CD14-positive monocyte (primary cell): ENCODE results near the gene METTL25B. TPM values are rescaled to one million over a fixed set of nuclear protein-coding genes. Genes with fewer than 3 reads are reported as not detected.

ENCODE experiments used
- DNase-seq, 3 donors: peaks; one replicate each; pipeline ENCODE4 v3.0.0-alpha.2; 2011 to 2022
- H2AFZ ChIP-seq: 2 replicates; pipeline ENCODE4 v1.6.0; 2012; ENCODE audit warnings: mild to moderate bottlenecking, low read depth, low read length, inconsistent platforms; ENCODE audit not compliant: insufficient read depth, poor library complexity, severe bottlenecking
- H3K27ac ChIP-seq, 2 donors: 1 replicate in 1 of 2; 2 replicates in 1 of 2; pipeline ENCODE4 v1.5.1; 2012 to 2013; ENCODE audit warnings: low read length in 2 of 2, control low read depth in 1 of 2, inconsistent platforms in 1 of 2, low read depth in 1 of 2, mild to moderate bottlenecking in 1 of 2
- H3K27me3 ChIP-seq, 2 donors: one replicate each; pipeline versions ENCODE4 v1.6.0 to v1.6.1; 2011 to 2013; ENCODE audit warnings: low read length in 2 of 2; ENCODE audit not compliant: control insufficient read depth in 2 of 2, insufficient read depth in 2 of 2
- H3K36me3 ChIP-seq, 2 donors: replicated peaks in 1 of 2; 1 replicate in 1 of 2; 2 replicates in 1 of 2; pipeline versions ENCODE4 v1.5.1 to v1.6.1; 2012 to 2013; ENCODE audit warnings: low read length in 2 of 2, control low read depth in 1 of 2, inconsistent platforms in 1 of 2, mild to moderate bottlenecking in 1 of 2; ENCODE audit not compliant: insufficient read depth in 2 of 2, control insufficient read depth in 1 of 2
- H3K4me1 ChIP-seq, 2 donors: 1 replicate in 1 of 2; 2 replicates in 1 of 2; pipeline versions ENCODE4 v1.5.1 to v1.6.1; 2012 to 2013; ENCODE audit warnings: low read length in 2 of 2, control low read depth in 1 of 2, inconsistent platforms in 1 of 2, mild to moderate bottlenecking in 1 of 2, moderate library complexity in 1 of 2; ENCODE audit not compliant: insufficient read depth in 2 of 2, control insufficient read depth in 1 of 2
- H3K4me2 ChIP-seq: replicated peaks from 2 replicates; pipeline ENCODE3; 2012; ENCODE audit warnings: low read length, moderate library complexity, mild to moderate bottlenecking; ENCODE audit not compliant: poor library complexity, severe bottlenecking; ENCODE audit errors: extremely low read depth
- H3K4me3 ChIP-seq, 3 experiments: fragments of 200-600 bp in 1 of 3; sonication (generic) in 1 of 3; replicated peaks in 1 of 3; 1 replicate in 2 of 3; 2 replicates in 1 of 3; pipeline ENCODE4 v1.5.1; 2011 to 2013; ENCODE audit warnings: low read length in 3 of 3, mild to moderate bottlenecking in 3 of 3, control low read depth in 2 of 3, low read depth in 2 of 3, inconsistent platforms in 1 of 3, moderate library complexity in 1 of 3
- H3K79me2 ChIP-seq: 2 replicates; pipeline ENCODE4 v1.6.0; 2012; ENCODE audit warnings: mild to moderate bottlenecking, control low read depth, inconsistent platforms, low read length, moderate library complexity; ENCODE audit not compliant: insufficient read depth
- H3K9ac ChIP-seq: 2 replicates; pipeline ENCODE4 v1.6.0; 2017; ENCODE audit warnings: low read length, mild to moderate bottlenecking; ENCODE audit not compliant: insufficient read depth, poor library complexity, severe bottlenecking
- H3K9me3 ChIP-seq, 2 donors: replicated peaks in 1 of 2; 1 replicate in 1 of 2; 2 replicates in 1 of 2; pipeline versions ENCODE4 v1.5.1 to v1.6.1; 2012 to 2013; ENCODE audit warnings: low read length in 2 of 2, control low read depth in 1 of 2; ENCODE audit not compliant: control insufficient read depth in 1 of 2, insufficient read depth in 1 of 2
- H4K20me1 ChIP-seq: 2 replicates; pipeline ENCODE4 v1.6.0; 2012; ENCODE audit warnings: mild to moderate bottlenecking, low read length, control low read depth, moderate library complexity; ENCODE audit not compliant: insufficient read depth
- H3K27ac Mint-ChIP-seq, 7 donors: one replicate each; pipeline ENCODE4 v1.8.0; 2020; ENCODE audit warnings: mild to moderate bottlenecking in 7 of 7, mixed read lengths in 7 of 7, moderate library complexity in 6 of 7, inconsistent platforms in 2 of 7
- H3K27me3 Mint-ChIP-seq, 3 donors: one replicate each; pipeline ENCODE4 v1.8.0; 2021 to 2022; ENCODE audit warnings: low read depth in 3 of 3, mild to moderate bottlenecking in 3 of 3, mixed read lengths in 3 of 3, moderate library complexity in 3 of 3, inconsistent platforms in 1 of 3
- H3K36me3 Mint-ChIP-seq, 2 donors: one replicate each; pipeline ENCODE4 v1.8.0; 2020; ENCODE audit warnings: mixed read lengths in 2 of 2, inconsistent platforms in 1 of 2, mild to moderate bottlenecking in 1 of 2
- H3K4me1 Mint-ChIP-seq: one replicate; pipeline ENCODE4 v1.8.0; 2020; ENCODE audit warnings: mild to moderate bottlenecking, mixed read lengths
- H3K4me3 Mint-ChIP-seq, 2 donors: one replicate each; pipeline ENCODE4 v1.8.0; 2020; ENCODE audit warnings: mild to moderate bottlenecking in 2 of 2, mixed read lengths in 2 of 2, moderate library complexity in 1 of 2
- H3K9me3 Mint-ChIP-seq, 7 donors: one replicate each; pipeline ENCODE4 v1.8.0; 2020 to 2022; ENCODE audit warnings: mixed read lengths in 7 of 7, mild to moderate bottlenecking in 6 of 7, moderate library complexity in 6 of 7, inconsistent platforms in 2 of 7
- CTCF ChIP-seq: fragments of 200-600 bp; IDR thresholded peaks from one replicate; pipeline ENCODE4 v1.8.0; 2022; ENCODE audit warnings: antibody characterized with exemption, mild to moderate bottlenecking
- WGBS: methylation state at CpG from one replicate; pipeline ENCODE4 v1.1.5; 2013; ENCODE audit warnings: missing lambda C conversion rate; ENCODE audit not compliant: insufficient coverage; 5-methylcytosine and 5-hydroxymethylcytosine counted together
- intact Hi-C, 2 donors: fragments of 100-400 bp; cut with micrococcal nuclease; formaldehyde crosslinking; loops; one replicate each; pipeline versions ENCODE4 v1.15.0 to v1.15.1; 2023
- polyA plus RNA-seq, 3 donors: library from polyadenylated mRNA; depleted of rRNA in 1 of 3; unstranded in 2 of 3; stranded (reverse) in 1 of 3; fragments of 300-500 nt in 2 of 3; fragments of >200 nt in 1 of 3; fragmentation: Illumina TruSeq in 2 of 3; gene quantifications; 1 replicate in 2 of 3; 2 replicates in 1 of 3; pipeline ENCODE4 v1.2.3, GENCODE V29; 2012 to 2021

Gene METTL25B
- polyA plus RNA-seq, 3 donors, result 4.6 to 49.3 (median 4.8) TPM

DNA sequence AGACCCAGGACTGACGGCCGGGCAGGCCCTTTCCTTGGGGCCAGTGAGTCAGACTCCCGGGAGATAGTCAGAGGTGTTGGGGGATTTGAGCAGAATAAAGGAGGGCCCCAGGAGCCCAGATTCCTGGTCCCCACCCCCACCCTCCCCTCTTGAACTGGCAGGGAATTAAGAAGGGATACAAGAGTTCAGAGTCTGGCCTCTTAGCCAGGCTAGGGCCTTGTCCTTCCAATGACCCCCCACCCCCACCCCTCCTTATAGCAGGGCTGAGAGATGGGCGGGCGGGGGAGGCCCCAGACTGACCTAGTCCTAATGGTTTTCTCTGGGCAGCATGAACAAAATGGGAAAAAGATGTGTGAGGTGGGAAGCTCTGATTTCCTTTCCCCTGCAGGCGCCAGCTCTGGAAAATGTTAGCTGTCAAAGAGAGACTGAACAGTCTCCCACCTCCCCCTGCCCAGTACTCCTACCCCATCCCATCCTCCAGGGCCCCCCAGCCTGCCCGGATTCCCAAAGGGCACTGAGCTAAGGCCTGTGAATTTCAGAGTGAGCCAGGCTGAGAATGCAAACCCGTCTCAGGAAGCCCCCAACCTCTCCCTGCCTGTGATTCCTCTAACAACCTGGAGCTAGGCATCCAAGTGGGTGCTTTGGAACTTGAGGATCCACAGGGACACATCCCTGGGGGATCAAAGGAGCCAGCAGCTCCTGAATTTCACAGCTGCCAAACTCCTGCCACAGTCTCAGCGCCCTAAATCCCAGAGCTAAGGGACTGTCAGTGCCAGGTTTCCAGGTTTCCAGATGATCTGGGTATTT lies 17.1 kb upstream of the METTL25B start:
- H2AFZ ChIP-seq, result no peak overlapping the region
- DNase-seq, result no peak
- WGBS, result 100% methylated on average over 2 of the region's 9 CpGs
- H4K20me1 ChIP-seq, result peaks cover 6% of the 10 kb centered on the region
- H3K79me2 ChIP-seq, result no peaks in the 10 kb centered on the region
- TF ChIP-seq CTCF, result no peak
- no peak overlapping the region for H3K4me3 ChIP-seq
- no peak overlapping the region for H3K27ac Mint-ChIP-seq
- peaks cover 0 to 10% (median 3%) of the 10 kb centered on the region in 7 donors for H3K9me3 Mint-ChIP-seq
- peaks cover 9% of the 10 kb centered on the region for H3K4me1 Mint-ChIP-seq
- intact Hi-C loops, result no loop called here
- H3K36me3 ChIP-seq, result peaks cover 0 to 9% of the 10 kb centered on the region in 2 donors
- H3K27me3 ChIP-seq, result peaks cover 10 to 24% of the 10 kb centered on the region in 2 donors
- H3K9me3 ChIP-seq, result no peaks in the 10 kb centered on the region
- no peak overlapping the region for H3K27ac ChIP-seq
- H3K4me3 Mint-ChIP-seq, result no peak overlapping the region
- H3K9ac ChIP-seq, result no peak overlapping the region
- H3K4me1 ChIP-seq, result peaks cover 4 to 5% of the 10 kb centered on the region in 2 donors
- peaks cover 21 to 36% (median 27%) of the 10 kb centered on the region in 3 donors for H3K27me3 Mint-ChIP-seq
- H3K36me3 Mint-ChIP-seq, result peaks cover 20 to 28% of the 10 kb centered on the region in 2 donors
- H3K4me2 ChIP-seq, result no peak overlapping the region

DNA sequence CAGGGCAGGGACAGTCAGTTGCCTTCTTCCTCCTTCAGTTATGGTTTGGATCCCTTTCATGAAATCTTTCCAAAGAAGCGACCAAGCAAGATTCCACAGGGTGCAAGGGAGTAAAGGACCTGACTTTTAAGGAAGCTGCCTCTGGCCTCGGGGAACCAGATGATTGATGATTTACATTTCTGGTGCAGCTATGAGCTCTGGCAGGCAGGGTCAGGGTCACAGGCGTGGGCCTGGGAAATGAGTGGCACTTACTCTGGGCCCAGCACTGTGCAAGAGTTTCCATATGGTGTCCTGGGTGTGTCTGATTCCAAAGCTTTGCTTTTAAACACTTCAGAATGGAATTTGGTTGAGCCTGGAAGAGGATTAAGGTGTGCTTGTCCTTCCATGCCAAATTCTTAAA lies 15.6 kb upstream of the METTL25B start:
- Mint-ChIP-seq H3K9me3 (peaks cover 0 to 1% (median 0%) of the 10 kb centered on the region in 7 donors), H3K27ac (no peak overlapping the region), H3K36me3 (peaks cover 32 to 34% of the 10 kb centered on the region in 2 donors), H3K4me3 (no peak overlapping the region), H3K27me3 (peaks cover 10 to 22% (median 13%) of the 10 kb centered on the region in 3 donors), H3K4me1 (no peaks in the 10 kb centered on the region)
- no peaks in the 10 kb centered on the region for H3K79me2 ChIP-seq
- no peak overlapping the region for H3K4me2 ChIP-seq
- TF ChIP-seq CTCF, result no peak
- peaks cover 0 to 9% of the 10 kb centered on the region in 2 donors for H3K36me3 ChIP-seq
- peaks cover 9% of the 10 kb centered on the region for H4K20me1 ChIP-seq
- no peaks in the 10 kb centered on the region for H3K4me1 ChIP-seq
- no peak overlapping the region for H2AFZ ChIP-seq
- intact Hi-C loops, result no loop called here
- peaks cover 0 to 10% of the 10 kb centered on the region in 2 donors for H3K27me3 ChIP-seq
- DNase-seq, result no peak
- no peak overlapping the region for H3K9ac ChIP-seq
- WGBS, result 60% methylated on average over 3 of the region's 3 CpGs
- no peaks in the 10 kb centered on the region for H3K9me3 ChIP-seq
- H3K27ac ChIP-seq, result no peak overlapping the region
- H3K4me3 ChIP-seq, result no peak overlapping the region
